Measurements from ENCODE around the gene ATP10A. TPM values are rescaled to one million over a fixed set of nuclear protein-coding genes. Genes with fewer than 3 reads are reported as not detected.

ATP10A gene
- polyA plus RNA-seq, 1 experiment: 3.5 TPM

- Histone ChIP-seq H3K27ac (ENCODE audit: low read depth, low read length) (no peak overlapping the region), H3K9me3 (ENCODE audit: control insufficient read depth, insufficient read depth, low read length) (no peaks in the 10 kb centered on the region), H3K4me3 (ENCODE audit: low read depth, low read length) (no peak overlapping the region), H3K27me3 (ENCODE audit: control insufficient read depth, insufficient read depth, low read length) (no peaks in the 10 kb centered on the region)
- ChIA-PET CTCF (no interaction called here), POLR2A (no interaction called here)
- no peak for TF ChIP-seq CTCF (IDR thresholded peaks at IDR 0.05; ENCODE audit: low read depth, low read length)
- no peak for DNase-seq (ENCODE audit: low read depth, low spot score)
These were observed 119.4 kb downstream of the ATP10A start for GRCh38 chr15:25743548-25744275.

- Histone ChIP-seq H3K27ac (ENCODE audit: low read depth, low read length) (no peak overlapping the region), H3K27me3 (ENCODE audit: control insufficient read depth, insufficient read depth, low read length) (no peaks in the 10 kb centered on the region), H3K9me3 (ENCODE audit: control insufficient read depth, insufficient read depth, low read length) (no peaks in the 10 kb centered on the region), H3K4me3 (ENCODE audit: low read depth, low read length) (no peak overlapping the region)
- ChIA-PET CTCF (no interaction called here), POLR2A (no interaction called here)
- no peak for TF ChIP-seq CTCF (IDR thresholded peaks at IDR 0.05; ENCODE audit: low read depth, low read length)
- DNase-seq (ENCODE audit: low read depth, low spot score): no peak
These were observed 120.2 kb downstream of the ATP10A start for GRCh38 chr15:25742776-25743547.

GRCh38 chr15:25742041-25742730 is 120.9 kb downstream of the ATP10A start:
- H3K4me3 ChIP-seq (ENCODE audit: low read depth, low read length): no peak overlapping the region
- DNase-seq (ENCODE audit: low read depth, low spot score): no peak
- no peak overlapping the region for H3K27ac ChIP-seq (ENCODE audit: low read depth, low read length)
- no peak for TF ChIP-seq CTCF (IDR thresholded peaks at IDR 0.05; ENCODE audit: low read depth, low read length)
- no peaks in the 10 kb centered on the region for H3K9me3 ChIP-seq (ENCODE audit: control insufficient read depth, insufficient read depth, low read length)
- ChIA-PET CTCF (no interaction called here), POLR2A (no interaction called here)
- no peaks in the 10 kb centered on the region for H3K27me3 ChIP-seq (ENCODE audit: control insufficient read depth, insufficient read depth, low read length)

GRCh38 chr15:25741256-25741580 is 121.9 kb downstream of the ATP10A start:
- H3K4me3 ChIP-seq (ENCODE audit: low read depth, low read length): no peak overlapping the region
- no peaks in the 10 kb centered on the region for H3K9me3 ChIP-seq (ENCODE audit: control insufficient read depth, insufficient read depth, low read length)
- TF ChIP-seq CTCF (IDR thresholded peaks at IDR 0.05; ENCODE audit: low read depth, low read length): no peak
- no peaks in the 10 kb centered on the region for H3K27me3 ChIP-seq (ENCODE audit: control insufficient read depth, insufficient read depth, low read length)
- H3K27ac ChIP-seq (ENCODE audit: low read depth, low read length): no peak overlapping the region
- POLR2A ChIA-PET: interaction anchor here (0.7 kb wide), 1 partner anchor 193 kb away, joined by 6 read pairs; no protein-coding TSS in a partner anchor
- no peak for DNase-seq (ENCODE audit: low read depth, low spot score)
- CTCF ChIA-PET: interaction anchor here (0.8 to 1.1 kb wide), 2 partner anchors 31 to 193 kb away, joined by 5 to 6 read pairs; no protein-coding TSS in a partner anchor

Data from AG04450 (cell line).